Keratinocyte (primary cell): ENCODE results near the gene TACC2.

Experiments used
- CTCF ChIP-seq, 3 experiments: IDR thresholded peaks in 1 of 3; conservative IDR thresholded peaks in 1 of 3; optimal IDR thresholded peaks in 1 of 3; 2 replicates in 2 of 3; 3 replicates in 1 of 3; pipeline versions ENCODE3 to v1.5.1; 2011; ENCODE audit warnings: low read length in 3 of 3, mild to moderate bottlenecking in 3 of 3, moderate library complexity in 2 of 3, control low read depth in 1 of 3, inconsistent platforms in 1 of 3; ENCODE audit not compliant: insufficient read depth in 2 of 3; ENCODE audit errors: extremely low read depth in 1 of 3
- EZH2 ChIP-seq: IDR thresholded peaks from one replicate; pipeline ENCODE4 v1.6.1; 2012; ENCODE audit warnings: inconsistent platforms, mild to moderate bottlenecking, low read length, moderate library complexity

- no peak for TF ChIP-seq CTCF (optimal IDR thresholded peaks at IDR 0.05 in 1 of 3, IDR thresholded peaks at IDR 0.05 in 1 of 3, conservative IDR thresholded peaks at IDR 0.05 in 1 of 3; ENCODE audit: extremely low read depth in 1 of 3, insufficient read depth in 2 of 3, low read length in 3 of 3)
- TF ChIP-seq EZH2: no peak
Measured at GRCh38 chr10:121941532-121941931, 47.4 kb upstream of the TACC2 start.
